ENCODE results near the gene PRKN.
A peak's percentile ranks its signal among the peaks of the same experiment; 100 is the strongest.

PRKN gene

GRCh38 chr6:162099685-162100084, 627.9 kb downstream of the PRKN start:
- TF ChIP-seq ISL1 (CRISPR knock-in tag; IDR thresholded peaks at IDR 0.05), result peak; percentile 57
- no peak for TF ChIP-seq GLIS3 (CRISPR knock-in tag; IDR thresholded peaks at IDR 0.05)
- ATAC-seq, result no peak

GRCh38 chr6:162092816-162093502, 634.6 kb downstream of the PRKN start:
- ATAC-seq, result no peak
- TF ChIP-seq ESRRG (CRISPR knock-in tag; IDR thresholded peaks at IDR 0.05) (no peak), PATZ1 (CRISPR knock-in tag; IDR thresholded peaks at IDR 0.05; ENCODE audit: borderline replicate concordance) (no peak), ZFP30 (CRISPR knock-in tag; IDR thresholded peaks at IDR 0.05) (no peak), TOX (CRISPR knock-in tag; IDR thresholded peaks at IDR 0.05; ENCODE audit: borderline replicate concordance) (no peak), ZFP3 (CRISPR knock-in tag; IDR thresholded peaks at IDR 0.05) (no peak), CSRNP3 (CRISPR knock-in tag; IDR thresholded peaks at IDR 0.05) (no peak), CSDC2 (CRISPR knock-in tag; IDR thresholded peaks at IDR 0.05) (no peak), GLIS3 (CRISPR knock-in tag; IDR thresholded peaks at IDR 0.05) (no peak), BACH2 (CRISPR knock-in tag; IDR thresholded peaks at IDR 0.05; ENCODE audit: borderline replicate concordance) (no peak), SNAI2 (CRISPR knock-in tag; IDR thresholded peaks at IDR 0.05) (no peak), RARB (CRISPR knock-in tag; IDR thresholded peaks at IDR 0.05) (no peak), ISL1 (CRISPR knock-in tag; IDR thresholded peaks at IDR 0.05) (no peak), ZC3H10 (CRISPR knock-in tag; IDR thresholded peaks at IDR 0.05) (no peak), PPARA (CRISPR knock-in tag; IDR thresholded peaks at IDR 0.05; ENCODE audit: borderline replicate concordance) (no peak)

GRCh38 chr6:162090734-162091133, 636.8 kb downstream of the PRKN start:
- TF ChIP-seq CSDC2 (CRISPR knock-in tag; IDR thresholded peaks at IDR 0.05), result no peak
- no peak for ATAC-seq

- TF ChIP-seq PPARA (CRISPR knock-in tag; IDR thresholded peaks at IDR 0.05; ENCODE audit: borderline replicate concordance), result no peak
- TF ChIP-seq SNAI2 (CRISPR knock-in tag; IDR thresholded peaks at IDR 0.05), result no peak
- TF ChIP-seq PATZ1 (CRISPR knock-in tag; IDR thresholded peaks at IDR 0.05; ENCODE audit: borderline replicate concordance), result no peak
- TF ChIP-seq ZFP30 (CRISPR knock-in tag; IDR thresholded peaks at IDR 0.05), result no peak
- TF ChIP-seq RARB (CRISPR knock-in tag; IDR thresholded peaks at IDR 0.05), result no peak
- no peak for TF ChIP-seq TOX (CRISPR knock-in tag; IDR thresholded peaks at IDR 0.05; ENCODE audit: borderline replicate concordance)
- no peak for TF ChIP-seq GLIS3 (CRISPR knock-in tag; IDR thresholded peaks at IDR 0.05)
- TF ChIP-seq CSRNP3 (CRISPR knock-in tag; IDR thresholded peaks at IDR 0.05), result no peak
- ATAC-seq, result no peak
Measured at GRCh38 chr6:162088091-162088490, 639.5 kb downstream of the PRKN start.

GRCh38 chr6:162085561-162085960, 642.0 kb downstream of the PRKN start:
- no peak for TF ChIP-seq PATZ1 (CRISPR knock-in tag; IDR thresholded peaks at IDR 0.05; ENCODE audit: borderline replicate concordance)
- TF ChIP-seq CREB5 (CRISPR knock-in tag; IDR thresholded peaks at IDR 0.05; ENCODE audit: low read depth), result no peak
- no peak for TF ChIP-seq GLIS3 (CRISPR knock-in tag; IDR thresholded peaks at IDR 0.05)
- no peak for ATAC-seq

All from SK-N-SH treated with all-trans-retinoic acid at 6 μM for 48 hours (cell line).